GM20431 (cell line): Measurements from ENCODE around the gene USP15.

ENCODE experiments used
- in situ Hi-C: fragments of 300-500 bp; cut with MseI, MboI; formaldehyde crosslinking; loops from one replicate; pipeline ENCODE4 v1.15.0; 2020; ENCODE audit warnings: low sequenced_read_pairs; ENCODE audit not compliant: unreplicated experiment

USP15 gene

GRCh38 chr12:62279058-62279457 lies 18.9 kb downstream of the USP15 start:
- in situ Hi-C loops, result no loop called here

GRCh38 chr12:62279961-62280360 lies 19.8 kb downstream of the USP15 start:
- in situ Hi-C loops, result no loop called here

- in situ Hi-C loops, result no loop called here
Measured at GRCh38 chr12:62282057-62282774, 22.0 kb downstream of the USP15 start.

GRCh38 chr12:62284749-62285148 lies 24.5 kb downstream of the USP15 start:
- in situ Hi-C loops, result no loop called here

GRCh38 chr12:62285284-62285683 lies 25.1 kb downstream of the USP15 start:
- in situ Hi-C loops, result no loop called here

GRCh38 chr12:62288328-62288727 lies 28.1 kb downstream of the USP15 start:
- in situ Hi-C loops, result no loop called here

DNA sequence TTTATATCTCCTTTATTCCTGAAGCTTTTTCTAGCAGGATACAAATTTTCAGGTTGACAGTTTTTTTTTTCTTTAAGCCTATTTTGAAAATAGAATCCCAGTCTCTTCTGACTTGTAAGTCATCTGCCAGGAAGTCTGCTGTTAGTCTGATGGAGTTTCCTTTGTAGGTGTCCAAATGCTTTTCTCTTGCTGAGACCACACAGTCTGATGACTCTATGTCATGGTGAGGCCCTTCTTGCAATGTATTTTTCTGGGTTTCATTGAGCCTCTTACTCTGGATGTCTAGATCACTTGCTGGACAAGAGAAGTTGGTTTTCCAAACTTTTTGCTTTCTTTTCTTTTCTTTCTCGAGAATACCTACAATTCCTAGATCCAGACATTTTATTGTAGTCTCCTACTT lies 30.6 kb downstream of the USP15 start:
- in situ Hi-C loops, result no loop called here

- in situ Hi-C loops, result no loop called here
Measured at GRCh38 chr12:62291864-62292760, 31.9 kb downstream of the USP15 start.

DNA sequence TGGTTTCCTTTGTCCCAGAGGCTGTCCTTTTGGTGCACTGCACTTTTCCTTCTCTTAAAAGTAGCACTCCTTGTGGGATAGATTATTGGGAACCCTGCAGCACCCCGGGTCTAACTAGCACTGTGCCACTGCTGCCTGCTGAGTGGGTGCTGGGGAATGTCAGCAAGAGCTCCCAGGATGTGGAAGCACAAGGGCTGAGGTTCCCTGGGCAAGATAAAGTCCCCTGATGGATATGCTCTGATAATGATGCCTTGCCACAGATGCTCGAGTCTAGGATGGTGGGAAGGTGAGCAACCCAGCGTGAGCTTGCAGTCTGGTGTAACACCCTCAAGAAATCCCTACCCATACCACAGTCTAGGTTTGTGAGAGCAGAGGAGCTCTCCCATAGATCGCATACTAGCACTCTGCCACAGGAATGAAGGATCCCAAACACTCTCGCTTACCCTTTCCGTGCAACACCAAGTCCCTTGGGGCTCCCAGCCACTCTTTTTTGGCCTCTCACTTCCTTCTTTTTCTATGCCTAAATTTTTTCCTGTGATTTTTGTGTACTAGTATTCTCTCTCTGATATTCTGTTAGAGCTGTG lies 32.6 kb downstream of the USP15 start:
- in situ Hi-C loops, result no loop called here

- in situ Hi-C loops, result no loop called here
Measured at GRCh38 chr12:62294378-62294777, 34.2 kb downstream of the USP15 start.

- in situ Hi-C loops, result no loop called here
Measured at GRCh38 chr12:62296001-62296400, 35.8 kb downstream of the USP15 start.

GRCh38 chr12:62297321-62297720 lies 37.1 kb downstream of the USP15 start:
- in situ Hi-C loops, result no loop called here

DNA sequence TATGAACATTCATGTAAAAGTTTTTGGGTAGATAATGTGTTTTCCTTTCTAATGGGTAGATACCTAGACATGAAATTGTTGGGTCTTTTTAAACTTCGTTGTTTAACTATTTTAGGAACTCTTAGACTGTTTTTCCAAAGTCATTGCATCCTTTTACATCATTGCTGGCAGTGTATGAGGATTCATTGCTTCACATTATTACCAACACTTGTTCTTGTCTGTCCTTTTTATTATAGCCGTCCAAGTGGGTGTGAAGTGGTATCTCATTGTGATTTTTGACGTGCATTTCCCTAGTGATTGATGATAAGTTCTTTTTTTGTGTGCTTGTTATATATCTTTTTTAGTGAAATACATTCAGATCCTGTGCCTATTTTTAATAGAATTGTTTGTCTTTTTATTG lies 39.4 kb downstream of the USP15 start:
- in situ Hi-C loops, result no loop called here

- in situ Hi-C loops, result no loop called here
Measured at GRCh38 chr12:62301080-62301798, 41.0 kb downstream of the USP15 start.

- in situ Hi-C loops, result no loop called here
Measured at GRCh38 chr12:62301799-62302133, 41.6 kb downstream of the USP15 start.

GRCh38 chr12:62304560-62304959 lies 44.4 kb downstream of the USP15 start:
- in situ Hi-C loops, result no loop called here

DNA sequence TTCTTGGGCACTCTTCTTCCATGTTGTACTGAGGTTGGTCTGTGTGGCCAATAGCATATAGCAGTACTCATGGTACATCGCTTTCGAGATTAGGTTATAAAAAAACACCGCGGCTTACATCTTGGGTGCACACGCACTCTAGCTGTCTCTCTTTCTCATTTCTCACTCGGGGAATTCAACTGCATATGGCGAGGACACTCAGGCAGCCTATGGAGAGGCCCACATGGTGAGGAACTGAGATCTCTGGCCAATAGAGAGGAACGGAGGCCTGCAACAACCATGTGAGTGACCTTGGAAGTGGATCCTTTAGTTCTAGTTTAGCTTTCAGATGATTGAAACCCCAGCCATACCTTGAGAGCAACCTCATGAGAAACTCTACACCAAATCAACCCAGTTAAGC lies 45.6 kb downstream of the USP15 start:
- in situ Hi-C loops, result no loop called here

DNA sequence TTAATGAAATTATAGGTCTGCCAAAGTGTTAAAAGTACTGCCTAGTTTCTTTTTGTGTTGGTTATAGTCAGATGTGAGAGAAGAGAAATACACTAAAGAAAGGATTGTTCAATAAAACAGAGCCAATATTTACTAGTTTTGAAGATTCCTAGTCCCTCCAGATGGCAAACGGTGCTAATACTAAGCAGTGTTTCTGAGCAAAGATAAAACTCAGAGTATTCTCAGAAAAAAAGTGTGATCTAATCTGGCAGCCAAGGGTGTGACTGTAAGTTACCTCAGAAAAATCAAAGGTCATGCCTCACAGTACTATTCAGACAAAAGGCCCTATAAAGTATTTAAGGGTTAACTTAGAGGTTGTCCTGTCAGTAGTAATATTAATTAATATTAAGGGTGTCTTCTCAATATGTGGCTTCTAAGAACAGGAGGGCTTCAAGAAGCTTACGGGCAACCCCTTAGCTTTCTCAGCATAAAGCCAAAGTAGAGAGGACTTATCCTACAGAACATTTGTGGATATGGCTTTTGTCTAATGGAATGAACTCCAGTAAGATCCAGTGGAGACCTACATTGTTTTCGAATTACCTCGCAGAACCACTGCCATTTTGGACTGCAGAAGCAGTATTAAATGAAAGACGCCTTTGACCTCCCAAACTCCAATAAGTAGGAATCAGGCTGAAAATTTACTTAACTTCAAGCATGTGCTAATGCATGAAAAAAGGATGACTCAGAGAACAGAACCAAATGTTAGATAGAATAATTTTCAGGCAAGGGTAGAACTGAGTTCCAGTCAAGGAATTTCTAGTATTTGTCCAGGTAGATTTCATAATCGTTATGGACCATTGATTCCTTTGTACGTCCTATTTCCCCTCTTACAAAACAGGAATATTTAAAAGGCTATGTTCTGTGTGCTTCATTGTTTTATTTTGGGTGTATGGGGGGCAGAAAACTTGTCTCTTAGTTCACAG lies 46.6 kb downstream of the USP15 start:
- in situ Hi-C loops, result no loop called here

DNA sequence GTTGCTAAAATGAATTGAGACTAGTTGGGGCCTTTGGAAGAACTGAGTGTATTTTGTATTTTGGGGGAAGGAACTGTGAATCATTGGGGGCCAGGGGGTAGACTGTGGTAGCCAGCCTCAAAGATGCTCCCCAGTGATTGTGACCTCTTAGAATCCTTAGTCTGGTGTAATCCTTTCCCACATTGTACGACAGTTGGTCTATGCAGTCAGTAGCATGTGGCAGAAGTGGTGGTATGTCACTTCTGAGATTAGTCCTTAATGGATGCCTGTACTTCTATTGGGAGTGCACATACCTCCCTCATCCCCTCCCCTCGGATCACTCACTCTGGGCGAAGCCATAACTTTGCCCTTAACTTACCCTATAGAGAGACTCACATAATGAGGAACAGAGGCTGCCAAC lies 48.0 kb downstream of the USP15 start:
- in situ Hi-C loops, result no loop called here
